ENCODE data around the gene SLC25A27.

GRCh38 chr6:46655803-46656202, 3.0 kb downstream of the SLC25A27 start:
- TF ChIP-seq CTCF (IDR thresholded peaks at IDR 0.05; ENCODE audit: insufficient read depth, low read length, poor library complexity, severe bottlenecking): peak; percentile 97
- no peak for TF ChIP-seq EZH2phosphoT487 (conservative IDR thresholded peaks at IDR 0.05; ENCODE audit: low read length)

Data from SU-DHL-6 (cell line).